ENCODE measurements around the gene VPS33A. TPM values are rescaled to one million over a fixed set of nuclear protein-coding genes. Genes with fewer than 3 reads are reported as not detected.
A peak's percentile ranks its signal among the peaks of the same experiment; 100 is the strongest.

The VPS33A gene
- total RNA-seq, 1 experiment from 2014 or later = 37.6 TPM

- DNase-seq (ENCODE audit: low spot score) = no peak
- H3K9me3 Mint-ChIP-seq = no peaks in the 10 kb centered on the region
- CTCF ChIA-PET = interaction anchor here (1.6 kb wide), 1 partner anchor 10 kb away, joined by 6 read pairs; no protein-coding TSS in a partner anchor
- no peak overlapping the region for H3K4me3 Mint-ChIP-seq
- no peak for ATAC-seq
- no peaks in the 10 kb centered on the region for H3K36me3 Mint-ChIP-seq
- POLR2A ChIA-PET = interaction anchor here (0.7 kb wide), 1 partner anchor 1370 kb away, joined by 3 read pairs; no protein-coding TSS in a partner anchor
- H3K4me1 Mint-ChIP-seq = peaks cover 16% of the 10 kb centered on the region
- TF ChIP-seq CBFB (CRISPR knock-in tag; IDR thresholded peaks at IDR 0.05; ENCODE audit: low read depth) = no peak
- no peak for TF ChIP-seq ZSCAN18 (CRISPR knock-in tag; IDR thresholded peaks at IDR 0.05)
- TF ChIP-seq MXD4 (CRISPR knock-in tag; IDR thresholded peaks at IDR 0.05; ENCODE audit: borderline replicate concordance) = no peak
- TF ChIP-seq, protein P1, sequence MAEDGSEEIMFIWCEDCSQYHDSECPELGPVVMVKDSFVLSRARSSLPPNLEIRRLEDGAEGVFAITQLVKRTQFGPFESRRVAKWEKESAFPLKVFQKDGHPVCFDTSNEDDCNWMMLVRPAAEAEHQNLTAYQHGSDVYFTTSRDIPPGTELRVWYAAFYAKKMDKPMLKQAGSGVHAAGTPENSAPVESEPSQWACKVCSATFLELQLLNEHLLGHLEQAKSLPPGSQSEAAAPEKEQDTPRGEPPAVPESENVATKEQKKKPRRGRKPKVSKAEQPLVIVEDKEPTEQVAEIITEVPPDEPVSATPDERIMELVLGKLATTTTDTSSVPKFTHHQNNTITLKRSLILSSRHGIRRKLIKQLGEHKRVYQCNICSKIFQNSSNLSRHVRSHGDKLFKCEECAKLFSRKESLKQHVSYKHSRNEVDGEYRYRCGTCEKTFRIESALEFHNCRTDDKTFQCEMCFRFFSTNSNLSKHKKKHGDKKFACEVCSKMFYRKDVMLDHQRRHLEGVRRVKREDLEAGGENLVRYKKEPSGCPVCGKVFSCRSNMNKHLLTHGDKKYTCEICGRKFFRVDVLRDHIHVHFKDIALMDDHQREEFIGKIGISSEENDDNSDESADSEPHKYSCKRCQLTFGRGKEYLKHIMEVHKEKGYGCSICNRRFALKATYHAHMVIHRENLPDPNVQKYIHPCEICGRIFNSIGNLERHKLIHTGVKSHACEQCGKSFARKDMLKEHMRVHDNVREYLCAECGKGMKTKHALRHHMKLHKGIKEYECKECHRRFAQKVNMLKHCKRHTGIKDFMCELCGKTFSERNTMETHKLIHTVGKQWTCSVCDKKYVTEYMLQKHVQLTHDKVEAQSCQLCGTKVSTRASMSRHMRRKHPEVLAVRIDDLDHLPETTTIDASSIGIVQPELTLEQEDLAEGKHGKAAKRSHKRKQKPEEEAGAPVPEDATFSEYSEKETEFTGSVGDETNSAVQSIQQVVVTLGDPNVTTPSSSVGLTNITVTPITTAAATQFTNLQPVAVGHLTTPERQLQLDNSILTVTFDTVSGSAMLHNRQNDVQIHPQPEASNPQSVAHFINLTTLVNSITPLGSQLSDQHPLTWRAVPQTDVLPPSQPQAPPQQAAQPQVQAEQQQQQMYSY (CRISPR knock-in tag; IDR thresholded peaks at IDR 0.05) = no peak
- no peak for TF ChIP-seq JAZF1 (CRISPR knock-in tag; IDR thresholded peaks at IDR 0.05)
- H3K27me3 Mint-ChIP-seq (ENCODE audit: low read depth) = peaks cover 43% of the 10 kb centered on the region
- H3K27ac Mint-ChIP-seq = no peak overlapping the region
These were observed 64.9 kb downstream of the VPS33A start for GRCh38 chr12:122201381-122201780.

GRCh38 chr12:122200541-122201175, 65.6 kb downstream of the VPS33A start:
- POLR2A ChIA-PET = no interaction called here
- Mint-ChIP-seq H3K4me3 (no peak overlapping the region), H3K27ac (no peak overlapping the region), H3K27me3 (ENCODE audit: low read depth) (peaks cover 37% of the 10 kb centered on the region), H3K4me1 (peaks cover 16% of the 10 kb centered on the region), H3K36me3 (peaks cover 2% of the 10 kb centered on the region; the same call in 1 of the 2 replicates), H3K9me3 (peaks cover 5% of the 10 kb centered on the region)
- CTCF ChIA-PET = interaction anchor here (1.6 kb wide), 1 partner anchor 9 kb away, joined by 6 read pairs; no protein-coding TSS in a partner anchor
- DNase-seq (ENCODE audit: low spot score) = peak; percentile 60
- no peak for TF ChIP-seq OVOL2 (CRISPR knock-in tag; IDR thresholded peaks at IDR 0.05; ENCODE audit: borderline replicate concordance)
- TF ChIP-seq ESRRA (CRISPR knock-in tag; IDR thresholded peaks at IDR 0.05; ENCODE audit: borderline replicate concordance) = no peak
- TF ChIP-seq FOXP1 (CRISPR knock-in tag; IDR thresholded peaks at IDR 0.05; ENCODE audit: borderline replicate concordance) = no peak
- ATAC-seq = peak; percentile 24

DNA sequence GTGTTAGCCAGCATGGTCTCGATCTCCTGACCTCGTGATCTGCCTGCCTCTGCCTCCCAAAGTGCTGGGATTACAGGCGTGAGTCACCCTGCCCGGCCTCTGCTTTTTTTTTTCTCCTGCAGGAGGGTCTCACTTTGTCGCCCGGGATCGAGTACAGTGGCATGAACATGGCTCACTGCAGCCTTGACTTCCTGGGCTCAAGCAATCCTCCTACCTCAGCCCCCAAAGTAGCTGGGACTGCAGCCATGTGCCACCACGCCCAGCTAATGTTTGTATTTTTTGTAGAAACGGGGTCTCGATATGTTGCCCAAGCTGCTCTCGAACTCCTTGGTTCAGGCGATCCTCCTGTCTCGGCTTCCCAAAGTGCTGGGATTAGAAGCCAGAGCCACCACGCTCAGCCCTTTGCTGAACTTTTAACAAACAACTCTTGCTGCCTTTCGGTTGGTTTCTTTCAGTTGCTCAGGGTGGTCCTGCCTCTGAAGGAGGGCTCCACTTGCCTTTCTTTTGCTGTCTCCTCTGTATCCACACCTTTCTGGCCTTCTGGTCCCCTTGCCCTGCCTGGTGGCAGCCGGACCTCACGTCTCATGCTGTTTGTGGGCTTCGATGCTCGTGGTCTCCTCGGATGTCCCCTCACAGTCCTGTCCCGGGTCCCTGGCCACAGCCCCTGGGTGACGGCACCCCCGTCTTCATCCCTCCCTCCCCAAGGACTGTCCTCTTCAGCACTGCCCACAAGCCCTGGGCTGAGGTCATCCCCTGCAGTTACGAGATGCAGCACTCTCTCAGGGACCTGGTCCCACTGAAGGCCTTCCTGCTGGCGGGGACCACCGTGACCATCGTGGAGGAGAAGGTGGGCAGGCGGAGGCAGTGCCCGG, 66.6 kb downstream of the VPS33A start:
- CTCF ChIA-PET = interaction anchor here (1.5 kb wide), 1 partner anchor 62 kb away, joined by 4 read pairs; no protein-coding TSS in a partner anchor
- DNase-seq (ENCODE audit: low spot score) (no peak), ATAC-seq (no peak)
- Mint-ChIP-seq H3K27me3 (ENCODE audit: low read depth) (peaks cover 28% of the 10 kb centered on the region), H3K4me3 (no peak overlapping the region), H3K36me3 (peaks cover 4% of the 10 kb centered on the region; the same call in 1 of the 2 replicates), H3K27ac (no peak overlapping the region; the same call in 1 of the 2 replicates), H3K4me1 (peaks cover 11% of the 10 kb centered on the region), H3K9me3 (peaks cover 12% of the 10 kb centered on the region)
- POLR2A ChIA-PET = no interaction called here
- TF ChIP-seq ZNF281 (CRISPR knock-in tag; IDR thresholded peaks at IDR 0.05) (no peak), ZNF416 (CRISPR knock-in tag; IDR thresholded peaks at IDR 0.05) (no peak), FOXK1 (CRISPR knock-in tag; IDR thresholded peaks at IDR 0.05) (no peak), NFATC4 (CRISPR knock-in tag; IDR thresholded peaks at IDR 0.05) (no peak), ZNF138 (CRISPR knock-in tag; conservative IDR thresholded peaks at IDR 0.05) (no peak), ATF1 (CRISPR knock-in tag; IDR thresholded peaks at IDR 0.05) (no peak), TEAD4 (CRISPR knock-in tag; IDR thresholded peaks at IDR 0.05) (no peak)
- TF ChIP-seq, protein P2, sequence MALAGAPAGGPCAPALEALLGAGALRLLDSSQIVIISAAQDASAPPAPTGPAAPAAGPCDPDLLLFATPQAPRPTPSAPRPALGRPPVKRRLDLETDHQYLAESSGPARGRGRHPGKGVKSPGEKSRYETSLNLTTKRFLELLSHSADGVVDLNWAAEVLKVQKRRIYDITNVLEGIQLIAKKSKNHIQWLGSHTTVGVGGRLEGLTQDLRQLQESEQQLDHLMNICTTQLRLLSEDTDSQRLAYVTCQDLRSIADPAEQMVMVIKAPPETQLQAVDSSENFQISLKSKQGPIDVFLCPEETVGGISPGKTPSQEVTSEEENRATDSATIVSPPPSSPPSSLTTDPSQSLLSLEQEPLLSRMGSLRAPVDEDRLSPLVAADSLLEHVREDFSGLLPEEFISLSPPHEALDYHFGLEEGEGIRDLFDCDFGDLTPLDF (CRISPR knock-in tag; IDR thresholded peaks at IDR 0.05) = no peak
